ENCODE measurements around the gene SFXN3. TPM values are rescaled to one million over a fixed set of nuclear protein-coding genes. Genes with fewer than 3 reads are reported as not detected.

Gene SFXN3
- total and polyA plus RNA-seq, 2 of the 13 experiments (the other 11 are each of a cell fraction or from before 2014, with no cell fraction given), result 16.8 to 71.5 TPM

DNA sequence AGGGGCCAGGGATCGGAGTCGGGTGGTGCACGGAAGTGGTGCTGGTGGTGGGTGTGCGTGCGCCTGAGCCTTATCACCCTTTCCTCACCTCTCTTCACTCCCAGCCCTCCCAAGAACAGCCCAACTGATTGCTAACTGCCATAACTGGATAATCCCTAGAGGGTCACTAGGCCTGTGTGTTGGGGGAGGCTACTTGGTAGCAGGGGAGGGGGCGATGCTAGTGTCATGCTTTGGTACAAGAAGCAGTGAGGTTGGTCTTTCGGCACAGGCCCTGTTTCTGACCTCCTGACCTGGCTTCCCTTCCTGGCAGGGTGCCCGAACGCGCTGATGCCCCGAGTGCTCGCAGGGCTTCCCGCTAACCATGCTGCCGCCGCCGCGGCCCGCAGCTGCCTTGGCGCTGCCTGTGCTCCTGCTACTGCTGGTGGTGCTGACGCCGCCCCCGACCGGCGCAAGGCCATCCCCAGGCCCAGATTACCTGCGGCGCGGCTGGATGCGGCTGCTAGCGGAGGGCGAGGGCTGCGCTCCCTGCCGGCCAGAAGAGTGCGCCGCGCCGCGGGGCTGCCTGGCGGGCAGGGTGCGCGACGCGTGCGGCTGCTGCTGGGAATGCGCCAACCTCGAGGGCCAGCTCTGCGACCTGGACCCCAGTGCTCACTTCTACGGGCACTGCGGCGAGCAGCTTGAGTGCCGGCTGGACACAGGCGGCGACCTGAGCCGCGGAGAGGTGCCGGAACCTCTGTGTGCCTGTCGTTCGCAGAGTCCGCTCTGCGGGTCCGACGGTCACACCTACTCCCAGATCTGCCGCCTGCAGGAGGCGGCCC is 31.4 kb downstream of the SFXN3 start (continued):
- TF ChIP-seq, protein P1, sequence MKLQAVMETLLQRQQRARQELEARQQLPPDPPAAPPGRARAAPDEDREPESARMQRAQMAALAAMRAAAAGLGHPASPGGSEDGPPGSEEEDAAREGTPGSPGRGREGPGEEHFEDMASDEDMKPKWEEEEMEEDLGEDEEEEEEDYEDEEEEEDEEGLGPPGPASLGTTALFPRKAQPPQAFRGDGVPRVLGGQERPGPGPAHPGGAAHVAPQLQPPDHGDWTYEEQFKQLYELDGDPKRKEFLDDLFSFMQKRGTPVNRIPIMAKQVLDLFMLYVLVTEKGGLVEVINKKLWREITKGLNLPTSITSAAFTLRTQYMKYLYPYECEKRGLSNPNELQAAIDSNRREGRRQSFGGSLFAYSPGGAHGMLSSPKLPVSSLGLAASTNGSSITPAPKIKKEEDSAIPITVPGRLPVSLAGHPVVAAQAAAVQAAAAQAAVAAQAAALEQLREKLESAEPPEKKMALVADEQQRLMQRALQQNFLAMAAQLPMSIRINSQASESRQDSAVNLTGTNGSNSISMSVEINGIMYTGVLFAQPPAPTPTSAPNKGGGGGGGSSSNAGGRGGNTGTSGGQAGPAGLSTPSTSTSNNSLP (IDR thresholded peaks at IDR 0.05; ENCODE audit: low read depth, low read length), result no peak
- no peak for TF ChIP-seq ZNF577 (CRISPR knock-in tag; IDR thresholded peaks at IDR 0.05; ENCODE audit: borderline replicate concordance, low read depth)
- TF ChIP-seq TAF15 (IDR thresholded peaks at IDR 0.05; ENCODE audit: low read depth, low read length, poor library complexity, severe bottlenecking), result peak; percentile 82
- TF ChIP-seq, protein P2, sequence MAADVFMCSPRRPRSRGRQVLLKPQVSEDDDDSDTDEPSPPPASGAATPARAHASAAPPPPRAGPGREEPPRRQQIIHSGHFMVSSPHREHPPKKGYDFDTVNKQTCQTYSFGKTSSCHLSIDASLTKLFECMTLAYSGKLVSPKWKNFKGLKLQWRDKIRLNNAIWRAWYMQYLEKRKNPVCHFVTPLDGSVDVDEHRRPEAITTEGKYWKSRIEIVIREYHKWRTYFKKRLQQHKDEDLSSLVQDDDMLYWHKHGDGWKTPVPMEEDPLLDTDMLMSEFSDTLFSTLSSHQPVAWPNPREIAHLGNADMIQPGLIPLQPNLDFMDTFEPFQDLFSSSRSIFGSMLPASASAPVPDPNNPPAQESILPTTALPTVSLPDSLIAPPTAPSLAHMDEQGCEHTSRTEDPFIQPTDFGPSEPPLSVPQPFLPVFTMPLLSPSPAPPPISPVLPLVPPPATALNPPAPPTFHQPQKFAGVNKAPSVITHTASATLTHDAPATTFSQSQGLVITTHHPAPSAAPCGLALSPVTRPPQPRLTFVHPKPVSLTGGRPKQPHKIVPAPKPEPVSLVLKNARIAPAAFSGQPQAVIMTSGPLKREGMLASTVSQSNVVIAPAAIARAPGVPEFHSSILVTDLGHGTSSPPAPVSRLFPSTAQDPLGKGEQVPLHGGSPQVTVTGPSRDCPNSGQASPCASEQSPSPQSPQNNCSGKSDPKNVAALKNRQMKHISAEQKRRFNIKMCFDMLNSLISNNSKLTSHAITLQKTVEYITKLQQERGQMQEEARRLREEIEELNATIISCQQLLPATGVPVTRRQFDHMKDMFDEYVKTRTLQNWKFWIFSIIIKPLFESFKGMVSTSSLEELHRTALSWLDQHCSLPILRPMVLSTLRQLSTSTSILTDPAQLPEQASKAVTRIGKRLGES (CRISPR knock-in tag; IDR thresholded peaks at IDR 0.05; ENCODE audit: borderline replicate concordance), result no peak; the same call in none of the 2 replicates
- TF ChIP-seq, protein P3, sequence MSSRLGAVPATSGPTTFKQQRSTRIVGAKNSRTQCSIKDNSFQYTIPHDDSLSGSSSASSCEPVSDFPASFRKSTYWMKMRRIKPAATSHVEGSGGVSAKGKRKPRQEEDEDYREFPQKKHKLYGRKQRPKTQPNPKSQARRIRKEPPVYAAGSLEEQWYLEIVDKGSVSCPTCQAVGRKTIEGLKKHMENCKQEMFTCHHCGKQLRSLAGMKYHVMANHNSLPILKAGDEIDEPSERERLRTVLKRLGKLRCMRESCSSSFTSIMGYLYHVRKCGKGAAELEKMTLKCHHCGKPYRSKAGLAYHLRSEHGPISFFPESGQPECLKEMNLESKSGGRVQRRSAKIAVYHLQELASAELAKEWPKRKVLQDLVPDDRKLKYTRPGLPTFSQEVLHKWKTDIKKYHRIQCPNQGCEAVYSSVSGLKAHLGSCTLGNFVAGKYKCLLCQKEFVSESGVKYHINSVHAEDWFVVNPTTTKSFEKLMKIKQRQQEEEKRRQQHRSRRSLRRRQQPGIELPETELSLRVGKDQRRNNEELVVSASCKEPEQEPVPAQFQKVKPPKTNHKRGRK (CRISPR knock-in tag; IDR thresholded peaks at IDR 0.05), result no peak
- TF ChIP-seq ZNF564 (CRISPR knock-in tag; IDR thresholded peaks at IDR 0.05), result peak; percentile 82
- no peak for TF ChIP-seq FOXC1 (CRISPR knock-in tag; IDR thresholded peaks at IDR 0.05; ENCODE audit: borderline replicate concordance)
- TF ChIP-seq, protein P4, sequence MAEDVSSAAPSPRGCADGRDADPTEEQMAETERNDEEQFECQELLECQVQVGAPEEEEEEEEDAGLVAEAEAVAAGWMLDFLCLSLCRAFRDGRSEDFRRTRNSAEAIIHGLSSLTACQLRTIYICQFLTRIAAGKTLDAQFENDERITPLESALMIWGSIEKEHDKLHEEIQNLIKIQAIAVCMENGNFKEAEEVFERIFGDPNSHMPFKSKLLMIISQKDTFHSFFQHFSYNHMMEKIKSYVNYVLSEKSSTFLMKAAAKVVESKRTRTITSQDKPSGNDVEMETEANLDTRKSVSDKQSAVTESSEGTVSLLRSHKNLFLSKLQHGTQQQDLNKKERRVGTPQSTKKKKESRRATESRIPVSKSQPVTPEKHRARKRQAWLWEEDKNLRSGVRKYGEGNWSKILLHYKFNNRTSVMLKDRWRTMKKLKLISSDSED (CRISPR knock-in tag; IDR thresholded peaks at IDR 0.05), result peak; percentile 82; the same call in 1 of the 2 replicates
- peak; percentile 20; the same call in 1 of the 2 replicates for TF ChIP-seq ZNF605 (CRISPR knock-in tag; IDR thresholded peaks at IDR 0.05)
- TF ChIP-seq, protein P5, sequence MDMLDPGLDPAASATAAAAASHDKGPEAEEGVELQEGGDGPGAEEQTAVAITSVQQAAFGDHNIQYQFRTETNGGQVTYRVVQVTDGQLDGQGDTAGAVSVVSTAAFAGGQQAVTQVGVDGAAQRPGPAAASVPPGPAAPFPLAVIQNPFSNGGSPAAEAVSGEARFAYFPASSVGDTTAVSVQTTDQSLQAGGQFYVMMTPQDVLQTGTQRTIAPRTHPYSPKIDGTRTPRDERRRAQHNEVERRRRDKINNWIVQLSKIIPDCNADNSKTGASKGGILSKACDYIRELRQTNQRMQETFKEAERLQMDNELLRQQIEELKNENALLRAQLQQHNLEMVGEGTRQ (IDR thresholded peaks at IDR 0.05; ENCODE audit: low read depth, low read length), result no peak
- TF ChIP-seq, protein P5 (CRISPR knock-in tag; IDR thresholded peaks at IDR 0.05; ENCODE audit: borderline replicate concordance), result no peak
- TF ChIP-seq IRF2 (CRISPR knock-in tag; IDR thresholded peaks at IDR 0.05), result peak; percentile 83
- TF ChIP-seq, protein P6, sequence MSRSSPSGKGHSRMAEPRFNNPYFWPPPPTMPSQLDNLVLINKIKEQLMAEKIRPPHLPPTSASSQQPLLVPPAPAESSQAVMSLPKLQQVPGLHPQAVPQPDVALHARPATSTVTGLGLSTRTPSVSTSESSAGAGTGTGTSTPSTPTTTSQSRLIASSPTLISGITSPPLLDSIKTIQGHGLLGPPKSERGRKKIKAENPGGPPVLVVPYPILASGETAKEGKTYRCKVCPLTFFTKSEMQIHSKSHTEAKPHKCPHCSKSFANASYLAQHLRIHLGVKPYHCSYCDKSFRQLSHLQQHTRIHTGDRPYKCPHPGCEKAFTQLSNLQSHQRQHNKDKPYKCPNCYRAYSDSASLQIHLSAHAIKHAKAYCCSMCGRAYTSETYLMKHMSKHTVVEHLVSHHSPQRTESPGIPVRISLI (CRISPR knock-in tag; IDR thresholded peaks at IDR 0.05; ENCODE audit: borderline replicate concordance), result peak; percentile 52; the same call in 1 of the 2 replicates
- TF ChIP-seq ZNF180 (CRISPR knock-in tag; IDR thresholded peaks at IDR 0.05; ENCODE audit: borderline replicate concordance, low read depth), result 0 out of 2 replicates have a peak, but pooled peaks have one; percentile 52
- no peak for TF ChIP-seq ZNF350 (CRISPR knock-in tag; IDR thresholded peaks at IDR 0.05; ENCODE audit: borderline replicate concordance, low read depth)
- TF ChIP-seq ZNF430 (CRISPR knock-in tag; IDR thresholded peaks at IDR 0.05), result peak; percentile 92
